HL-60 (cell line): ENCODE measurements around the gene KLK11.

Source experiments
- CTCF ChIP-seq: IDR thresholded peaks from one replicate; pipeline ENCODE4 v1.5.1; 2011; ENCODE audit warnings: low read length, control low read depth, inconsistent platforms; ENCODE audit not compliant: insufficient read depth
- GABPA ChIP-seq: IDR thresholded peaks from 2 replicates; pipeline ENCODE4 v1.6.1; 2012; ENCODE audit warnings: low read depth
- POLR2AphosphoS5 ChIP-seq: IDR thresholded peaks from 2 replicates; pipeline ENCODE4 v1.6.1; 2012; ENCODE audit warnings: low read depth
- SPI1 ChIP-seq: IDR thresholded peaks from 2 replicates; pipeline ENCODE4 v1.6.1; 2012; ENCODE audit warnings: low read depth, mild to moderate bottlenecking, borderline replicate concordance
- TF ChIP-seq, protein P1 (sequence below): IDR thresholded peaks from 2 replicates; pipeline ENCODE4 v1.6.1; 2012; ENCODE audit warnings: low read depth; ENCODE audit not compliant: insufficient replicate concordance

GRCh38 chr19:51024924-51025323 is 1.5 kb downstream of the KLK11 start:
- TF ChIP-seq POLR2AphosphoS5 (no peak), CTCF (no peak), GABPA (no peak), SPI1 (no peak)
- TF ChIP-seq, protein P1, sequence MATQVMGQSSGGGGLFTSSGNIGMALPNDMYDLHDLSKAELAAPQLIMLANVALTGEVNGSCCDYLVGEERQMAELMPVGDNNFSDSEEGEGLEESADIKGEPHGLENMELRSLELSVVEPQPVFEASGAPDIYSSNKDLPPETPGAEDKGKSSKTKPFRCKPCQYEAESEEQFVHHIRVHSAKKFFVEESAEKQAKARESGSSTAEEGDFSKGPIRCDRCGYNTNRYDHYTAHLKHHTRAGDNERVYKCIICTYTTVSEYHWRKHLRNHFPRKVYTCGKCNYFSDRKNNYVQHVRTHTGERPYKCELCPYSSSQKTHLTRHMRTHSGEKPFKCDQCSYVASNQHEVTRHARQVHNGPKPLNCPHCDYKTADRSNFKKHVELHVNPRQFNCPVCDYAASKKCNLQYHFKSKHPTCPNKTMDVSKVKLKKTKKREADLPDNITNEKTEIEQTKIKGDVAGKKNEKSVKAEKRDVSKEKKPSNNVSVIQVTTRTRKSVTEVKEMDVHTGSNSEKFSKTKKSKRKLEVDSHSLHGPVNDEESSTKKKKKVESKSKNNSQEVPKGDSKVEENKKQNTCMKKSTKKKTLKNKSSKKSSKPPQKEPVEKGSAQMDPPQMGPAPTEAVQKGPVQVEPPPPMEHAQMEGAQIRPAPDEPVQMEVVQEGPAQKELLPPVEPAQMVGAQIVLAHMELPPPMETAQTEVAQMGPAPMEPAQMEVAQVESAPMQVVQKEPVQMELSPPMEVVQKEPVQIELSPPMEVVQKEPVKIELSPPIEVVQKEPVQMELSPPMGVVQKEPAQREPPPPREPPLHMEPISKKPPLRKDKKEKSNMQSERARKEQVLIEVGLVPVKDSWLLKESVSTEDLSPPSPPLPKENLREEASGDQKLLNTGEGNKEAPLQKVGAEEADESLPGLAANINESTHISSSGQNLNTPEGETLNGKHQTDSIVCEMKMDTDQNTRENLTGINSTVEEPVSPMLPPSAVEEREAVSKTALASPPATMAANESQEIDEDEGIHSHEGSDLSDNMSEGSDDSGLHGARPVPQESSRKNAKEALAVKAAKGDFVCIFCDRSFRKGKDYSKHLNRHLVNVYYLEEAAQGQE = no peak
